Fibroblast of pulmonary artery (primary cell): Measurements from ENCODE around the gene SIK3.
"Not testable (repeated sequence)": the region's sequence is repeated elsewhere in the genome, so short reads cannot be mapped to it uniquely, and the experiment has no call there.

ENCODE experiments used
- DNase-seq: peaks from one replicate; pipeline ENCODE4 v3.0.0-alpha.2; 2010; ENCODE audit warnings: low read depth
- H3K4me3 ChIP-seq: replicated peaks from 2 replicates; pipeline ENCODE4 v1.5.1; 2011; ENCODE audit warnings: low read depth, mild to moderate bottlenecking, control low read depth, low read length, moderate library complexity
- TF ChIP-seq, protein P1 (sequence below): IDR thresholded peaks from 2 replicates; pipeline ENCODE4 v1.5.1; 2011; ENCODE audit warnings: mild to moderate bottlenecking, control low read depth, low read length, inconsistent platforms; ENCODE audit errors: missing control alignments

The SIK3 gene

DNA sequence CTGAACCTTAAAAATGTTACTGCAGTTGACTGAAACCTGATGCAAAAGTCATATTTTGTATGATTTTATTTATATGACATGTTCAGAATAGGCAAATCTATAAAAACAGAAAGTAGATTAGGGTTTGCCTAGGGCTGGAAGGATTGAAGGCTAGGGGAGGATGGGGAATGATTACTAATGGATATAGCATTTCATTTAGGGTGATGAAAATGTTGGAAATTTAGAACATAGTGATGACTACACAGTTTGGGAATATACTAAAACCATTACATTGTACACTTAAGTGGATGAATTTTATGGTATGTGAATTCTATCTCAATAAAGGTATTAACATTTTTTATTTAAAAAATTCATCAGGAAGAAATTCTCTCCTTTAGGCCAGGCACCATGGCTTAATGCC is 22.9 kb upstream of the SIK3 start:
- H3K4me3 ChIP-seq = no peak overlapping the region
- TF ChIP-seq, protein P1, sequence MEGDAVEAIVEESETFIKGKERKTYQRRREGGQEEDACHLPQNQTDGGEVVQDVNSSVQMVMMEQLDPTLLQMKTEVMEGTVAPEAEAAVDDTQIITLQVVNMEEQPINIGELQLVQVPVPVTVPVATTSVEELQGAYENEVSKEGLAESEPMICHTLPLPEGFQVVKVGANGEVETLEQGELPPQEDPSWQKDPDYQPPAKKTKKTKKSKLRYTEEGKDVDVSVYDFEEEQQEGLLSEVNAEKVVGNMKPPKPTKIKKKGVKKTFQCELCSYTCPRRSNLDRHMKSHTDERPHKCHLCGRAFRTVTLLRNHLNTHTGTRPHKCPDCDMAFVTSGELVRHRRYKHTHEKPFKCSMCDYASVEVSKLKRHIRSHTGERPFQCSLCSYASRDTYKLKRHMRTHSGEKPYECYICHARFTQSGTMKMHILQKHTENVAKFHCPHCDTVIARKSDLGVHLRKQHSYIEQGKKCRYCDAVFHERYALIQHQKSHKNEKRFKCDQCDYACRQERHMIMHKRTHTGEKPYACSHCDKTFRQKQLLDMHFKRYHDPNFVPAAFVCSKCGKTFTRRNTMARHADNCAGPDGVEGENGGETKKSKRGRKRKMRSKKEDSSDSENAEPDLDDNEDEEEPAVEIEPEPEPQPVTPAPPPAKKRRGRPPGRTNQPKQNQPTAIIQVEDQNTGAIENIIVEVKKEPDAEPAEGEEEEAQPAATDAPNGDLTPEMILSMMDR = no peak
- DNase-seq = no peak

GRCh38 chr11:117117681-117118080 is 19.5 kb upstream of the SIK3 start:
- TF ChIP-seq, protein P1 = no peak
- no peak overlapping the region for H3K4me3 ChIP-seq
- DNase-seq = peak; percentile 59

GRCh38 chr11:117112939-117113338 is 14.7 kb upstream of the SIK3 start:
- not testable (repeated sequence) for DNase-seq, H3K4me3 ChIP-seq

GRCh38 chr11:117112497-117112896 is 14.3 kb upstream of the SIK3 start:
- not testable (repeated sequence) for DNase-seq, H3K4me3 ChIP-seq

DNA sequence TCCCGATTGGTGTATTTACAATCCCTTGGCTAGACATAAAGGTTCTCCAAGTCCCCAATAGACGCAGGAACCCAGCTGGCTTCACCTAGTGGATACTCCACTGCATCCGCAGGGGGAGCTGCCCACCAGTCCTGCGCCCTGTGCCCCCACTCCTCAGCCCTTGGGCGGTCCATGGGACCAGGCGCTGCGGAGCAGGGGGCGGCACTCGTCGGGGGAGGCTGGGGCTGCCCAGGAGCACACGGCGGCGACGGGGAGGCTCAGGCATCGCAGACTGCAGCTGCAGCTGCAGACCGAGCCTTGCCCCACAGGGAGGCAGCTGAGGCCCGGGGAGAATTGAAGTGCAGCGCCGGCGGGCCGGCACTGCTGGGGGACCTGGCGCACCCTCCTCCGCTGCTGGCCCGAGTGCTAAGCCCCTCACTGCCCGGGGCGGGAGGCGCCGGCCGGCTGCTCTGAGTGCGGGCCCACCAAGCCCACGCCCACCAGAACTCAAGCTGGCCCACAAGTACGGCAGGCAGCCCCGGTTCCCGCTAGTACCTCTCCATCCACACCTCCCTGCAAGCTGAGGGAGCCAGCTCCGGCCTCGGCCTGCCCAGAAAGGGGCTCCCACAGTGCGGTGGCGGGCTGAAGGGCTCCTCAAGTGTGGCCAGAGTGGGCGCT is 12.2 kb upstream of the SIK3 start:
- DNase-seq = no peak
- TF ChIP-seq, protein P1 = no peak

GRCh38 chr11:117107701-117108590 is 9.7 kb upstream of the SIK3 start:
- TF ChIP-seq, protein P1 = no peak
- peak; percentile 49 for DNase-seq
- H3K4me3 ChIP-seq = no peak overlapping the region

More for the DNA sequence above, 12.2 kb upstream of the SIK3 start:
- H3K4me3 ChIP-seq = no peak overlapping the region

DNA sequence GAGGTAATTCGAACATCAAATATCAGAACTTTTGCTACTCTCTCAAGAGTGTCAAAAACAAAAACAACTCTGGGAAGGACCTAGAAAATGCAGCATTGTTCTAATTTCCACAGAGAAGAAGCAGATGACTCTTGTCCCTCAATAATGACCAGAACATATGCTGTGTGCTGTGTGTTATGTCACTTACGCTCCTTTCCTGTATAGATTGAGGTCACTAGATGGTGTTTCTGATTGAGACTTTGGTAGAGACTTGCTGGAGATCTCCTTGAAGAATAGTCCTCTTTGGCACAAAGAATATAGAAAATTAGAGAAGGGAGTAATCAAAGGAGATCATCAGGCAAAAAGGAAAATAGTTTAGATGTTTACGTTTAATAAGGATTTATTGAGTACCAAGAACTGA is 2.3 kb upstream of the SIK3 start:
- TF ChIP-seq, protein P1 = no peak
- no peak overlapping the region for H3K4me3 ChIP-seq
- no peak for DNase-seq

GRCh38 chr11:117099696-117100095 is 1.5 kb upstream of the SIK3 start:
- no peak overlapping the region for H3K4me3 ChIP-seq
- no peak for DNase-seq
- TF ChIP-seq, protein P1 = no peak
